SHP77 treated with DMSO at 0.1 percent for 48 hours (cell line): ENCODE data around the gene RASSF3.
"Not testable (repeated sequence)": the region's sequence is repeated elsewhere in the genome, so short reads cannot be mapped to it uniquely, and the experiment has no call there.

Source experiments
- DNase-seq: peaks from one replicate; lab custom pipeline; 2025; lab: John Stamatoyannopoulos, UW

Gene RASSF3

DNA sequence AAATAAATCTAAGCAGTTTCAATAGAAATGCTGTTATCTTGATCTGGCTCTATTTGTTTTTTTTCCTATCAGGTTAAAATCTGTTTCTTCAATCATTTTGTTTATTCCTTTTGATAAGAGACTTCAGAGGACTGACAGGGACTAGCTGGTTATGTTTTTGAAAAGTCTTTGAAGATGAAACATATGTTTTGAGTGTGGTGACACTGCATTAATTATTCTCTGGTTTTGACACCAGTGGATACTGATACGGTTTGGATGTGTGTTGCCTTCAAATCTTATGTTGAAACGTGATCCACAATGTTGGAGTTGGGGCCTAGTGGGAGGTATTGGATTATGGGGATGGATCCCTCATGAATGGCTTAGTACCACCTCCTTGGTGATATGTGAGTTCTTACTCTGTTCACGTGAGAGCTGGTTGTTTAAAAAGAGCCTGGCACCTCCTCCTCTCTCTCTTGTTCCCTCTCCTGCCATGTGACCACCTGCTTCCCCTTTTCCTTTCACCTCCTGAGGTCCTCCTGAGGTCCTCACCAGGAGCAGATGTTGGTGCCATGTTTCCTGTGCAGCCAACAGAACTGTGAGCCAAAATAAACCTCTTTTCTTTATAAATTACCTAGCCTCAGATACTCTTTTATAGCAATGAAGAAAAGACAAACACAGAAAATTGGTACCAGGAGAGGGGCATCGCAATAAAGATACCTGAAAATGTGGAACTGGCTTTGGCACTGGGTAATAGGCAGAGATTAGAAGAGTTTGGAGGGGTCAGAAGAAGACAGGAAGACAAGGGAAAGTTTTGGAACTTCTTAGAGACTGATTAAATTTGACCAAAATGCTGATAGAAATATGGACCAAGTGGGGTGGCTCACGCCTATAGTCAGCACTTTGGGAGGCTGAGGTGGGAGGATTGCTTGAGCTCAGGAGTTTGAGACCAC is 23.0 kb downstream of the RASSF3 start:
- no peak for DNase-seq

DNA sequence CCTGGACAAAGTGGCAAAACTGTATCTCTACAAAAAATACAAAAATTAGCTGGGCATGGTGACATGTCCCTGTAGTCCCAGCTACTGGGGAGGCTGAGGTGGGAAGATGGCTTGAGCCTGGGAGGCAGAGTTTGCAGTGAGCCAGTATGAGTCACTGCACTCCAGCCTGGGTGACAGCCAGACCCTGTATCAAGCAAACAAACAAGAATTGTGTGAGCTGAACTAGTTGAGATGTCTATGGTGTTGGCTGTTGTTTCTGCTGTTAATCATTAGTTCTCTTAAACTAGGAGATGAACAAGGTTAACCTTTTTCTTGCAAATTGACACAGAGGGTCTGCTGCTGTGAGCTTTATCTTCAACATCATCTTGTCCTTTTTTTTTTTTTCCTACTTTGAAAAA is 23.6 kb downstream of the RASSF3 start:
- DNase-seq: no peak

DNA sequence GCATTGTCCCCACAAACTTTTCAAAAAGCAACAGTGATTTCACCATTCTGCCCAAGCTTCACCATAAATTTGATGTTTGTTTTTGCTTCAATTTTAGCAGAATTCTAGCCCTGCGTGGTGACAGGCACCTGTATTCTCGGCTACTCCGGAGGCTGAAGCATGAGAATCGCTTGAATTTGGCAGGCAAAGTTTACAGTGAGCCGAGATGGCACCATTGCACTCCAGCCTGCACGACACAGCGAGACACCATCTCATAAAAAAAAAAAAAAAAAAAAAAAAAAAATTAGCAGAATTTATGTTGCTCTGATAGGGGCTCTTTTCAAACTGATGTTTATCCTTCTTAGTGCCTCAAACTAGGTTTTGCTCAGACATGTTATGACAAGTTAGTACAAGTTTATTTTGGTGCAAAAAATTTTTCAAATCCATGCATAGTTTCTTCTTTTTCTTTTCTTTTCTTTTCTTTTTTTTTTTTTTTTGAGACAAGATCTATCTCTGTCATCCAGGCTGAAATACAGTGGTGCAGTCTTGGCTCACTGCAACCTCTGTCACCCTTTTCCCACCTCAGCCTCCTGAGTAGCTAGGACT is 24.3 kb downstream of the RASSF3 start:
- DNase-seq: no peak

DNA sequence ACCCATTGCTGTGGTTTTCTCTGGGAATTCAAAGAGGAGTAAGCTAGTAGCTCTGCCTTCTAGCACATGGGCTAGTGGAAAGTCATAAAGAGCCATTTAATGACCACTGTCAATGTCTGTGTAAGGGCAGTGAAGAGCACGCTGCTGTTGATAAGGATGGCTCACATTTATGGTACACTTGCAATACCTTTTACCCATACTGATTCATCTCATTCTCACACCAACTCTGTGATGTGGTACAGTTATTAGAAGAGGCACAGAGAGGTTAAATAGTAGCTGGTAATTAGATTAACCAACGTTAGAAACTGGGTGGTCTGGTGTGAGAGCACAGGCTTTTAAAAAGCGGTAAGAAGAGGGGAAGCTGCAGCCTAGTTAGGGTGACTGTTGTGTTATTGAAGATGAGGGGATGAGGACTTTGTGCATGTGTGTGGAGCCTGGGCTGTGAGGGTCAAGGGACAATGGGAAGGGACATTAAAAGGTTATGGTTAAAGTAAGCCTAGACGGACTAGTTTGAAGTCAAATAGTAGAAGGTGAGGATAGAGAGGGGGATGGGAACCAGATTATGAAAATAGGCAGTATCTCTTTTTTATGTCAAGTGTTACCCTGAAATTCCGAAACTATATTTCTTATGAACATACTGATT is 25.2 kb downstream of the RASSF3 start:
- no peak for DNase-seq

DNA sequence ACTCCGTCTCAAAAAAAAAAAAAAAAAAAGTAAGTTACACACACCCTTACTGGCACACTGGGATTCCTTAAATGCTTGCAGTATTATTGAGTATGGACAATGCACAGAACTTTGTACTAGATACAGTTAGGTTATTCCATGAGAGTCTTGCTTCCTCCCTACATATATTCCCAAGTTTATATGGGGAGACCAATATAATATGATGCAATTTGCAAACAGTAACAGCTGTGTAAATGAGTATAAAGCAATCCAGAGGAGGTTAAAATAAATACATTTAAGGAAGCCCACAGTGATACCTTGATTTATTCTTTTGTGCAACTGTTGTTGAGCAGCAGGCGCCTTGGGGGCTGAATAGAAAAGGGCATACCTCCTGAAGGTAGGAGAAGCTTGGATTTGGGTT is 26.6 kb downstream of the RASSF3 start:
- DNase-seq: no peak

DNA sequence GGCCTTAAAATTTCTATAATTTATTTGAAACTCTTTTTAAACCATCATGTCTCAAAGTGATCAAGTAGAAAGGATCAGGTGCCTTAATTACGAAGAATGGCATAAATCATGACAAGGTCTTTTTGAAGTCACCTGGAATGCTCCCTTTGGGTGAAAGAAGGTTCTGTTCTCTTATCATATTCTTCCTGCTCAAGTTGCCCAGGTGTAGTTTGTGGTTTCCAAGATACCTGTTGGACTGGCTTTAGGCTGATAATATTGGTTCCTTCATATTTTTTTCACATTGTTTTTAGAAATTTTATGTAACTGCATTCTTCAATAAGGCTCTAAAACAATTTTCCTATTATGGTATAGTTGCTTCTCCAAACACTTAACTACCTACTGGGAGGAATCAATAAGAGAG is 29.2 kb downstream of the RASSF3 start:
- DNase-seq: no peak

DNA sequence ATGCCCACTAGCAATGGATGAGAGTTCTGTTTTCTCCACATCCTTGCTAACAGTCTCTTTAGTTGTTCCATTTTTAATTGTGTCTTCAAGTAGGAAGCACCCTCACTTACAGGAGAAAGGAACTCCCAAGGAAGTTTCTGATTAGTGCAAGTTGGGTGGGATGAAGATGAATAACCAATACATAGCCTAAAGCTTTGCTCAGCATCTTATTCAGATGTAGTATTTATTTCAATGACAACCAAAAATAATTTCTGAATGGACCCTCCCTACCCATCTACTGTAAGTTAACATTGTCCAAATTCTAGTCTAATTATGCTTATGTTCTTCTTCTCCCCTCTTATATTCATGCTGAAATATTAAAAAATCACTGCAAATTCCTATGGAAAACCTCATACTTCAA is 36.0 kb downstream of the RASSF3 start:
- DNase-seq: no peak

DNA sequence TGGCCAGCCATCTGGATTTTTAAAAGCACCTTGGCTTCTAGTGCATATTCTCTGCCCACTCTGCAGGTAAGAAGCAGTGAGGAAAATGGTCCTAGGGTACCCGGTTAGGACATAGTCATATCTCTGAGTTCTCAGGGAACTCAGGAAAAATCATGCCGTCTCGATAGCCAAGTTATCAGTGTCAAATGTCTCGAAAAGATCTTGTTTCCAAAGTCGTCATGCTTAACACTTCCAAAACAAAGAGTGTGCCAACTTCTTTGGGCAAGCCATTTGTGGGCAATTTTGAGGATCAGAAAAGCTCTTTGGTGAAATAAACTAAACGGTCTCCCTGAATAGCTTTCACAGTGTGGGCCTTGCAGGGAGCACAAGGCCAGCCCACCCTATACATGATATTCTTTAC is 39.2 kb downstream of the RASSF3 start:
- no peak for DNase-seq

DNA sequence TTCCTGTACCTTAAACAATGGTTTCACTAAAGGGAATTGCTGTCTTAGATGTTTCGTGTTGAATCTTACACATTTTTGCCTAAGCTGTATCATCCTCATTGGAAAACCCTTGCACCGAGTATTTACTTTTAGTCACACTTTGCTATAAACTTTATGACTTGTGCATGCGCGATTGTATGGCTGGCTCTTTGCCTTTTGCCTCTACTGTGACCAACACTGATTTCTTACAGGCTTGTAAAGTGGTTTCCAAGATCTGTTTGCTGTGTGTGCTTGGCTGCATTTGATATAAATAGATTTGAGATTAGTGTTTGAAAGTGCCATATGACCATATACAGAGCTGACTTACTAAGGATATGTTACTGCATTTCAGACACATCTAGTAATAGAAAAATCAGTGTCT is 40.5 kb downstream of the RASSF3 start:
- DNase-seq: no peak

DNA sequence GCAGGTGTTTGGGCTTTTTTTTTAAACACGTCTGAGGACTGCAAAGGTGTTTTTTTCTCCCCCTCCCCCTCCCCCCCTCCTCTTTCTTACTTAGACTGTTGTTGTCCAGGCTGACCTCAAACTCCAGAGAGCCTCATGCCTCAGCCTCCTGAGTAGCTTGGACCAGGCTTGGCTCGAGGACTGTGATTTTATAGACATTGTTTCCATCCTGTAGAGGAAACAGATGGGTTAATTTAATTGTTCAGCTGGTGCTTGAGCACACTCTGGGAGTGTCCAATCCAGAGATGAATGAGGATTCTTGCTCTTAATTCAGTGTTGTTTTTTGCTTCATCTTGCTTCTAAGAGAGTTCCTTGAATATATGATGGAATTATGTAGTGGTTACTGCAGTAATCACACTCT is 42.1 kb downstream of the RASSF3 start:
- DNase-seq: no peak

DNA sequence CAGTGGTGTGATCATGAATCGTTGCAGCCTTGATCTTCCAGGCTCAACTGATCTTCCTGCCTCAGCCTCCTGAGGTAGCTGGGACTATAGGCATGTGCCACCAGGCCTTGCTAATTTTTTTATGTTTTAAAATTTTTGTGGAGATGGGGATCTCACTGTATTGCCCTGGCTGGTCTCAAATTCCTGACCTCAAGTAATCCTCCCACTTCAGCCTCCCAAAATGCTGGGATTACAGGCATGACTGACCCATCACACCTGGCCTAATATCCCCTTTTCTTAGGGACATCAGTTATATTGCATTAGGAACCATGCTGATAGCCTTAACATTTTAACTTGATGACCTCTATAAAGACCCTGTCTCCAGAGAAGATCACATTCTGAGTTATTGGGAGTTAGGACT is 42.8 kb downstream of the RASSF3 start:
- no peak for DNase-seq

DNA sequence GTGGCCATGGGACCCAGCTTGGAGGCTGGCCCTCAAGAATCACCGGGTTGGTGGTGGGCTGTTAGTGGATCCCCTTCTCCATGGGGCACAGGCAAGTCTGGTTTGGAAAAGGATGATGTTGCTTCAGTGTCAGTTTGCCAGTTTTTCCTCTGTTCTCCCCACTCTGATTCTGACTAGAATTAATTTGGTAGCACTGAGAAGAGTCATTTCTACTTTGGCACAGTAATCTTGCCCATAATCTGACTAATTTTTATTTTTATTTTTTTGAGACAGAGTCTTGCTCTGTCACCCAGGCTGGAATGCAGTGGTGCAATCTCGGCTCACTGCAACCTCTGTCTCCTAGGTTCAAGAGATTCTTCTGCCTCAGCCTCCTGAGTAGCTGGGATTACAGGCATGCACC is 43.6 kb downstream of the RASSF3 start:
- not testable (repeated sequence) for DNase-seq

DNA sequence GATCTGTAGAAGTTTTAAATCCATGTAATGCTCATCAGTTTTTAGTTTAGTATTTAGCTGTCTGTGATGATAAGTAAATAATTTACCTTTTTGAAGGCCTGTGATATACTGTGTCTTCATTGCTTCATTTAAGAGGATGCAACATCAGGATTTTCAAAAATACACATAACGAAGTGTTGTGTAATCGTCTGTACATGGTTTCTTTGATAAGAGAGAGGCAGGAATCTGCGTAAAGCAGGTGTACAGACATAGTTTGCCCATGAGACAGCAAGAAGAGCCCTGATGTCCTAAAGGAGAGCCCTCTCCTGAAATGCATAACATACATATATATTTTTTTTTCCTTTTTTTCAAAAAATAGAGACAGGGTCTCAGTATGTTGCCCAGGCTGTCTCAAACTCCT is 44.8 kb downstream of the RASSF3 start:
- no peak for DNase-seq

DNA sequence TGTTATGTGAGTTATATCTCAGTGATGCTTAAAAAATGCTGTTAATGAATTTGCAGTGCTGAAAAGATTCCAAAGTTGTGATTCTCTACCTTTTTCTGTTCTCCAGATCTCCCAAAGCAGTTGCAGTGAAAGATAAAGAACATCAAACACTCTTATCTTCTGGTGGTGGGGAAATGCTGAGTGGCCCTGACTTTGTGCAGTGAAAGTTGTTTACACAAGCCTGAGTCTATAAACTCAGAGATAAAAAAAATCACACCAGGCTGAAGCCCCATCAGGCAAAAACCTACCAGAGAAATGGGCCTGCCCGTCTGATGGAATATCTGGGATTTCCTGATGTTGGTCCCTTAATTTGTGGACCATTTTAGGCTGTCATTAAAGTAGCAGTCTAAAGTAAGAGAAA is 46.1 kb downstream of the RASSF3 start:
- DNase-seq: no peak

DNA sequence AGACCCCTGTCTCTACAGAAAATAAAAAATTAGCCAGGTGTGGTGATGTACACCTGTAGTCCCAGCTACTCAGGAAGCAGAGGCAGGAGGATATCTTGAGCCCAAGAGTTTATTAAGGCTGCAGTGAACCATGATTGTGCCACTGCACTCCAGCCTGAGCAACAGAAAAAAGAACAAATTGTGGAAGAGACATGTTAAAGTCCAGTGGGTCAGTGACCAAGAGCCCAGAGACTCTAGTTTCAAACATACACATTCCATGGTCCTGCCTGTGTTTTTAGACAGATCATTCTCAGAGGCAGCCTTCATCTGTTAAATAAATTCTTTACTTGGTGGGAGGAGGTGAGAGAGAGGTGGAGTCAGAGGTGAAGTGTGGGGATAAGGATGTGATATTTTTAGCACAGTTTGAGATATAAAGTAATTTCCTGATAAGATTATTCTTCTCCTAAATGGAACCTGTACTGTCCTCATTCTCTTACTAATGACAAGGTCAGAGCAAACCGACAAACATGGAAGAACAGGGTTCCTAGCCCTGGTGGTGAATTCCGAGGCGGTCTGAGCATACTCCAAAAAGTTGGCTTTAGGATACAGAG is 48.7 kb downstream of the RASSF3 start:
- DNase-seq: no peak

DNA sequence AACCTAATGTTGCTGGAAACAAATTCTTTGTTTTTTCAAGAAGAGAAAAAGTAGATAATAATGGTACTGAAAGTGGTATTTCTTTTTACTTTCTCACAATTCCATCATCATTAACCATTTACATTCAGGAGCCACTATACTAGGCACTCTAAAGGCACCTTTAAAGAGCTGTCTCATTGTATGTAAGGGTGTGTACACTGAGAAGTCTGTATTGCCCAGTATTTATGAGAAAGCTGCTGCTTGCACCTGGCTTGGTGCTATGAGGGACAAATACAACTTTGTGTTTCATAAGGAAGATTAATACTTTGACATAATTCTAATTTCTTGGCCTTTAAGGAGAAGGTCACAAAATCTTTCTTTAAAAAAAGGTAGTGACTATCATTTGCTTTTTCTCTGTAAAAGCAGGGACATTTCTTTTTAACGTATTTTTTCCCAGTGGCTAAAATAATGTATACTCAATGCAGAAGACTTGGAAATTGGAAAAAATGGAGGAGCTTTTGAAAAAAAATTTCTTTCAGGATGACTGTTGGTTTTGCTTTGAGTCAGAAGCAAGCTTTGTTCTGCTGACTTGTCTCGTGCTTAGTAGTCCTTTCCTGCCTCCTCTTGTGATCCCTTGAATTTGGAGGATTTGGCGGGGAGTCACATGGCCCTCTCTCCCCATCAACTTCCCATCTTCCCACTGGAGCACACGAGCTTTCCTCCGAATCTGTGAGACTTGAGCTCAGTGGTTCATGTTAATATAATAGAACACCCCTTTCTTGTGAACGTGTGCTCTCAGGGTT is 50.1 kb downstream of the RASSF3 start:
- no peak for DNase-seq

DNA sequence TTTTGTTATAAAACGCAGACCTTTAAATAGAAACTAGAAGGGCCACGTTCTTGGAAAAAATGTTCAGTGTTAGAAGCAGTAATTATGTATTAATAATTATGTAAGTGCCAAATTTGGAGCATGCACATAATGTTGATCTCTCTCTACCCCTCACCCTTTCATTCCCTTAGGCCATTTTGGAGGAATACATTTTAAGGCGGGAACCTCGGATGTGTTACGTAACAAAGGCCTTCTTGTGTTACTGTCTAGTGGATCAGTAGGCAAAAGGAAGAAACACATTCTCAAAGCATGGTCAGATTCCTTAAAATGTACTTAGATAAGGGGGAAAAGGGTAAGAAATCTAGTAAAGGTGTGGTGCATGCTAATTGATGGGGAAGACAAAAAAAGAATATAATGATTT is 52.7 kb downstream of the RASSF3 start:
- no peak for DNase-seq

DNA sequence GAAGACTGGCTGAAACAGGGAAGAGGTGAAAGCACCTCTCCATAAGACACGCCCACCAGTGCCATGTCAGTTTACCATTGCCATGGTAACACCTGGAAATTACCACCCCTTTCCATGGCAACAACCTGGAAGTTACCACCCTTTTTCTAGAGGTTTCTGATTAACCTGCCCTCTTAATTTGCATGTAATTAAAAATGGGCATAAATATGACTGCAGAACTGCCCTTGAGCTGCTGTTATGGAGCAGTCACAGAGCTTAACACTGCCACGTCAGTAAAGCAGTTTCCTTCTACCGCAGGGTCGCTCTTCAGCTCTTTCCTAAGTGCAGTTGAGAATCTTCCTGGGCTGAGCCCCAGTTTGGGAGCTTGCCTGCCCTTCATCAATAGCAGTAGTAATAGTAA is 55.2 kb downstream of the RASSF3 start:
- no peak for DNase-seq

DNA sequence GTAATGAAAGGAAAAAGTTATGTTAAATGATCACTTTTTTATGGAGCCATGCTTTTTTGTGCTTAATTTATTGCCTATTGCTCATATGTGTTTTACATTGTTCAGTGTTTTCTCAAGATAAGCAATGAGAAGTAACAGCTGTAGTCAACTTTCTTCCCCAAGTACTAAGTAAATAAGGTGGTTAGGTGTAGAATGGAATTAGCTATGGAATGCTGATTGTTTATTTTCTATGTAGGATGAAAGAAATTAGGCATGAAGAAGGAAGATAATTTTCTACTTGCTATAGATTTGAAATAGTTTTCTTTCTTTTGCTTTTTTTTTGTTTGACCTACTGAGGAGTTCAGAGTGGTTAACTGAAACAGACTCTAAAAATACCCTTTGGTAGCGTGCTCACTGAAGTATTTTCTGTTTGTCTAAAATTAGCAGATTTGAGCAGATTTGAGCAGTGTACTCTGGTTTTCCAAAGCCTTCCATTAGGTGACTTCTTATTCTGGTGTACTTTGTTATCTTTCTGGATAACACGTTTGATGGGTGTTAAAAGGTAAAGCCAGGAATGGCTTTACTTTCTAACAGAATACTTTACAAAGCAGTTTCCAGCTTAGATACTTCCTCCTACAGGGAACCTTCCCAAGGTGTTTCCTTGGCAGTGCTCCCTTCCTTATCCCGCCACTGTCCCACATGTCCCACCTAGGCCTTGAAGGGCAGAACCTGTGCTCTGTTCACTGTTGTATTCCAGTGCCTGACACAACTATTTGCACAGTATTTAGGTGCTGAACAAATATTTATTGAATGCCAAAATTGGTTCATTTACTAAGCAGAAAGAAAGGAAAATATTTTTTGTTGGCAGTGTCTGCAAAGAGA is 56.0 kb downstream of the RASSF3 start:
- no peak for DNase-seq

DNA sequence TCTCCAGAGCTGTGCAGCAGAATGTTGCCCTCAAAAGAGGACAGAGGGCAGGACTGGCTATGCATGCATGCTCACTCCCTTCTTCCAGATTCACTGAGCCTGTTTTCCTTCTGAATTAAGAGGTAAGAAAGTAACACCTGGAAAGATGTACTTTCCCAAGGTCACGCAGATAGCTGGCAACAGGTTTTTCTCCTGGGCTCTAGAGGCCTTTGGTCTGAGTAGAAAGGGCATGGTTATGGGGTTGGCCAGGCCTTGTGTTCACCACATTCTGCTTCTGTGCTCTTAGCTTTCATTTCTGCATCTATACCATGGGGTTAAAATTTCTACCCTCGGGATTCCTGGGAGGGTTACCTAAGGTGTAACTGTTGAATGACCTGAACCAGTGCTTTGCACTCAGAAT is 57.5 kb downstream of the RASSF3 start:
- no peak for DNase-seq

DNA sequence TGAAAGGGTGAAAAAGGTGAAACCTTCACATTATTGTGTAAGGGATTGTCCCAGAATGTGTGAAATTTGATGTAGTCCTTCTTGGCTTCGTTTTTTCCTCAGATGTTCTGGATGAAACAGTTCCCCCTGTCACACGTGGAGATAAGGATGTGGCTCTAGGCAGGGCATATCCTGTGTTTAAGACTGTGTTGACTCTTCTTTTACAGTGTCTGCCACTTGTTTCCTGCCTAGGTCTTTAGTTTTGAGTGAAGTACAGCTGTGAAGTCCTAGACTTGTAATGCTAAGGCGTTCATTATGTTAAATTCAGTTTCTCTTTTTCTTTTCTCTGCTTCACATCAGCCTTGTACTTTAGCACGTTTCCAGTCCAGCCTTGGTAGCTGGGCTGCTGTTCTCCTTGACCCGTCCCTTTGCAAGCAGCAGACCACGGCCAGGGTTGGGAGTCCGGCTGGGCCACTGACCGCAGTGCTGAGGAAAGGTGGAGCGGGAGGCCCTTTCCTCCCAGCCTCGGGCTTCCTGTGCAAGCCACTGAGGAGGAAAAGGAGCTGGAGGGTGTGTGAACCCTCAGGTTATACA is 59.1 kb downstream of the RASSF3 start:
- no peak for DNase-seq
